Thymus (tissue), 11 donors: ENCODE data around the gene AFAP1L2. TPM values are rescaled to one million over a fixed set of nuclear protein-coding genes. Genes with fewer than 3 reads are reported as not detected.

Experiments
- DNase-seq, 9 donors: peaks; one replicate each; pipeline ENCODE4 v3.0.0-alpha.2; 2013; ENCODE audit warnings: low spot score in 9 of 9, low read depth in 6 of 9, missing footprints in 1 of 9
- H3K27ac ChIP-seq, 2 donors: one replicate each; pipeline ENCODE4 v1.5.1; 2013; ENCODE audit warnings: control low read depth in 1 of 2, low read depth in 1 of 2, low read length in 1 of 2, mild to moderate bottlenecking in 1 of 2, moderate library complexity in 1 of 2
- H3K27me3 ChIP-seq, 2 donors: one replicate each; pipeline ENCODE4 v1.5.1; 2013; ENCODE audit warnings: low read length in 1 of 2; ENCODE audit not compliant: control insufficient read depth in 2 of 2, insufficient read depth in 1 of 2
- H3K36me3 ChIP-seq, 2 donors: one replicate each; pipeline ENCODE4 v1.5.1; 2013; ENCODE audit warnings: low read length in 1 of 2, mild to moderate bottlenecking in 1 of 2, moderate library complexity in 1 of 2; ENCODE audit not compliant: control insufficient read depth in 2 of 2, insufficient read depth in 2 of 2
- H3K4me1 ChIP-seq, 2 donors: one replicate each; pipeline ENCODE4 v1.5.1; 2013; ENCODE audit warnings: low read length in 2 of 2; ENCODE audit not compliant: control insufficient read depth in 2 of 2, insufficient read depth in 2 of 2
- H3K4me3 ChIP-seq, 2 donors: one replicate each; pipeline ENCODE4 v1.5.1; 2013; ENCODE audit warnings: low read length in 2 of 2, control low read depth in 1 of 2, mild to moderate bottlenecking in 1 of 2
- H3K9me3 ChIP-seq, 2 donors: one replicate each; pipeline ENCODE4 v1.5.1; 2013; ENCODE audit warnings: low read length in 1 of 2, mild to moderate bottlenecking in 1 of 2; ENCODE audit not compliant: control insufficient read depth in 2 of 2, insufficient read depth in 1 of 2
- WGBS: extraction: QIAGEN DNeasy Blood & Tissue Kit; methylation state at CpG from one replicate; pipeline ENCODE4 v1.1.7; 2013; 5-methylcytosine and 5-hydroxymethylcytosine counted together
- polyA plus RNA-seq: library from polyadenylated mRNA; stranded (reverse); fragments of 200-250 nt; gene quantifications from one replicate; pipeline ENCODE4 v1.2.3, GENCODE V29; 2013
- total RNA-seq: library from RNA; stranded (reverse); fragments of 120-200 nt; gene quantifications from one replicate; pipeline ENCODE4 v1.2.4, GENCODE V29; 2013
- donor health status: healthy.

Gene AFAP1L2
- total and polyA plus RNA-seq, 2 donors = 15.8 to 21.3 TPM

- DNase-seq = no peak
- 98% methylated on average over 2 of the region's 2 CpGs for WGBS
- no peak overlapping the region for H3K4me3 ChIP-seq
- no peaks in the 10 kb centered on the region for H3K9me3 ChIP-seq
- peaks cover 22 to 56% of the 10 kb centered on the region in 2 donors for H3K36me3 ChIP-seq
- H3K27ac ChIP-seq = no peak overlapping the region
- no peaks in the 10 kb centered on the region for H3K4me1 ChIP-seq
- no peaks in the 10 kb centered on the region for H3K27me3 ChIP-seq
Observed at GRCh38 chr10:114436941-114437340, 32.6 kb upstream of the AFAP1L2 start.

GRCh38 chr10:114432566-114433093 lies 28.3 kb upstream of the AFAP1L2 start:
- Histone ChIP-seq H3K27me3 (no peaks in the 10 kb centered on the region), H3K4me3 (no peak overlapping the region), H3K4me1 (no peaks in the 10 kb centered on the region), H3K27ac (no peak overlapping the region), H3K36me3 (peaks cover 8 to 25% of the 10 kb centered on the region in 2 donors), H3K9me3 (no peaks in the 10 kb centered on the region)
- DNase-seq = no peak
- 93% methylated on average over 4 of the region's 4 CpGs for WGBS

GRCh38 chr10:114431414-114432135 lies 27.3 kb upstream of the AFAP1L2 start:
- no peak overlapping the region for H3K27ac ChIP-seq
- H3K4me3 ChIP-seq = no peak overlapping the region
- peaks cover 8 to 19% of the 10 kb centered on the region in 2 donors for H3K36me3 ChIP-seq
- 93% methylated on average over 4 of the region's 4 CpGs for WGBS
- DNase-seq = no peak
- no peaks in the 10 kb centered on the region for H3K4me1 ChIP-seq
- no peaks in the 10 kb centered on the region for H3K9me3 ChIP-seq
- no peaks in the 10 kb centered on the region for H3K27me3 ChIP-seq

GRCh38 chr10:114430688-114431413 lies 26.5 kb upstream of the AFAP1L2 start:
- DNase-seq = no peak
- Histone ChIP-seq H3K9me3 (no peaks in the 10 kb centered on the region), H3K36me3 (peaks cover 6 to 13% of the 10 kb centered on the region in 2 donors), H3K27ac (no peak overlapping the region), H3K4me1 (no peaks in the 10 kb centered on the region), H3K27me3 (no peaks in the 10 kb centered on the region), H3K4me3 (no peak overlapping the region)
- WGBS = 97% methylated on average over 12 of the region's 12 CpGs

GRCh38 chr10:114429581-114430335 lies 25.5 kb upstream of the AFAP1L2 start:
- Histone ChIP-seq H3K27me3 (no peaks in the 10 kb centered on the region), H3K9me3 (no peaks in the 10 kb centered on the region), H3K27ac (no peak overlapping the region), H3K4me1 (no peaks in the 10 kb centered on the region), H3K36me3 (peaks cover 3% of the 10 kb centered on the region in 2 donors), H3K4me3 (no peak overlapping the region)
- DNase-seq = no peak
- 91% methylated on average over 9 of the region's 9 CpGs for WGBS

GRCh38 chr10:114427124-114427852 lies 23.0 kb upstream of the AFAP1L2 start:
- DNase-seq = no peak
- Histone ChIP-seq H3K9me3 (no peaks in the 10 kb centered on the region), H3K27ac (no peak overlapping the region), H3K4me3 (no peak overlapping the region), H3K4me1 (no peaks in the 10 kb centered on the region), H3K27me3 (no peaks in the 10 kb centered on the region), H3K36me3 (no peaks in the 10 kb centered on the region)
- WGBS = 95% methylated on average over 9 of the region's 9 CpGs

- no peak for DNase-seq
- H3K27me3 ChIP-seq = no peaks in the 10 kb centered on the region
- no peak overlapping the region for H3K4me3 ChIP-seq
- 87% methylated on average over 5 of the region's 5 CpGs for WGBS
- H3K36me3 ChIP-seq = no peaks in the 10 kb centered on the region
- H3K9me3 ChIP-seq = no peaks in the 10 kb centered on the region
- H3K4me1 ChIP-seq = no peaks in the 10 kb centered on the region
- H3K27ac ChIP-seq = no peak overlapping the region
Observed at GRCh38 chr10:114426476-114426875, 22.2 kb upstream of the AFAP1L2 start.

GRCh38 chr10:114420811-114421485 lies 16.6 kb upstream of the AFAP1L2 start:
- Histone ChIP-seq H3K4me1 (no peaks in the 10 kb centered on the region), H3K4me3 (no peak overlapping the region), H3K36me3 (no peaks in the 10 kb centered on the region), H3K27ac (no peak overlapping the region), H3K27me3 (no peaks in the 10 kb centered on the region), H3K9me3 (no peaks in the 10 kb centered on the region)
- no peak for DNase-seq
- 94% methylated on average over 4 of the region's 4 CpGs for WGBS
